Neural cell (in vitro differentiated cells): ENCODE measurements around the gene PAOX. TPM values are rescaled to one million over a fixed set of nuclear protein-coding genes. Genes with fewer than 3 reads are reported as not detected.
"Not testable (repeated sequence)": the region's sequence is repeated elsewhere in the genome, so short reads cannot be mapped to it uniquely, and the experiment has no call there.

Source experiments
- H2AFZ ChIP-seq: fragments of 200-600, 300-800 bp; sonication (generic), shearing (Covaris generic); 2 replicates; pipeline ENCODE4 v1.6.0; 2014; ENCODE audit warnings: low read depth, mild to moderate bottlenecking, antibody characterized with exemption, low read length, moderate library complexity
- H3F3A ChIP-seq: fragments of 200-600 bp; shearing (Covaris generic); 2 replicates; pipeline ENCODE4 v1.6.1; 2016; ENCODE audit warnings: mild to moderate bottlenecking, moderate library complexity, mixed read lengths, antibody characterized with exemption, low read length; ENCODE audit not compliant: insufficient read depth, poor library complexity, severe bottlenecking
- H3K27ac ChIP-seq: fragments of 200-600, 300-800 bp; sonication (generic), shearing (Covaris generic); 2 replicates; pipeline ENCODE4 v1.5.1; 2014; ENCODE audit warnings: mild to moderate bottlenecking, low read length, moderate library complexity
- H3K27me3 ChIP-seq: fragments of 300-800, 200-600 bp; sonication (generic), shearing (Covaris generic); 2 replicates; pipeline ENCODE4 v1.6.0; 2014; ENCODE audit warnings: mild to moderate bottlenecking, low read depth, low read length, moderate library complexity; ENCODE audit not compliant: insufficient read depth
- H3K36me3 ChIP-seq: fragments of 300-800, 200-600 bp; sonication (generic), shearing (Covaris generic); 2 replicates; pipeline ENCODE4 v1.5.1; 2014; ENCODE audit warnings: mild to moderate bottlenecking, antibody characterized with exemption, low read length, moderate library complexity; ENCODE audit not compliant: insufficient read depth
- H3K4me2 ChIP-seq: fragments of 300-800, 200-600 bp; sonication (generic), shearing (Covaris generic); 2 replicates; pipeline ENCODE4 v1.6.0; 2014; ENCODE audit warnings: mild to moderate bottlenecking, low read length
- H3K4me3 ChIP-seq: fragments of 300-800, 200-600 bp; sonication (generic), shearing (Covaris generic); 2 replicates; pipeline ENCODE4 v1.5.1; 2014; ENCODE audit warnings: mild to moderate bottlenecking, low read length, moderate library complexity
- H3K79me2 ChIP-seq: fragments of 200-600 bp; shearing (Covaris generic); replicated peaks from 2 replicates; pipeline ENCODE4 v1.6.0; 2014; ENCODE audit warnings: mild to moderate bottlenecking, low read length, moderate library complexity; ENCODE audit not compliant: insufficient read depth
- H3K9ac ChIP-seq: fragments of 300-800, 200-600 bp; sonication (generic), shearing (Covaris generic); 2 replicates; pipeline ENCODE4 v1.6.1; 2016; ENCODE audit warnings: mild to moderate bottlenecking, low read length, mixed read lengths
- H3K9me2 ChIP-seq: fragments of 200-600 bp; shearing (Covaris generic); 2 replicates; pipeline ENCODE4 v1.6.1; 2016; ENCODE audit warnings: mild to moderate bottlenecking, low read length, mixed read lengths; ENCODE audit not compliant: insufficient read depth
- H3K9me3 ChIP-seq: fragments of 200-600, 300-800 bp; sonication (generic), shearing (Covaris generic); 2 replicates; pipeline ENCODE4 v1.6.1; 2016; ENCODE audit warnings: mild to moderate bottlenecking, mixed run types, low read length, moderate library complexity, mixed read lengths
- H4K20me1 ChIP-seq: fragments of 200-600 bp; shearing (Covaris generic); 2 replicates; pipeline ENCODE4 v1.6.1; 2016; ENCODE audit warnings: mild to moderate bottlenecking, mixed run types; ENCODE audit not compliant: insufficient read depth
- EP300 ChIP-seq: fragments of 450-650 bp; conservative IDR thresholded peaks from 2 replicates; pipeline ENCODE4 v1.6.1; 2014; ENCODE audit warnings: antibody characterized with exemption, mild to moderate bottlenecking, moderate library complexity; ENCODE audit not compliant: poor library complexity, severe bottlenecking
- EZH2 ChIP-seq: fragments of 200-600, 300-800 bp; shearing (Covaris generic), sonication (generic); IDR thresholded peaks from 2 replicates; pipeline ENCODE4 v1.6.1; 2014; ENCODE audit warnings: antibody characterized with exemption, low read length, borderline replicate concordance, mild to moderate bottlenecking; ENCODE audit not compliant: insufficient read depth, poor library complexity, severe bottlenecking
- MXI1 ChIP-seq: fragments of 450-650 bp; conservative IDR thresholded peaks from 2 replicates; pipeline ENCODE4 v1.6.1; 2014; ENCODE audit warnings: antibody characterized with exemption, mild to moderate bottlenecking; ENCODE audit not compliant: poor library complexity, severe bottlenecking
- POLR2AphosphoS5 ChIP-seq: IDR thresholded peaks from 2 replicates; pipeline ENCODE4 v1.6.1; 2012
- RAD21 ChIP-seq: fragments of 450-650 bp; conservative IDR thresholded peaks from 2 replicates; pipeline ENCODE4 v1.6.1; 2014; ENCODE audit warnings: antibody characterized with exemption, mild to moderate bottlenecking, moderate library complexity
- SMC3 ChIP-seq: fragments of 450-650 bp; conservative IDR thresholded peaks from 2 replicates; pipeline ENCODE4 v1.6.1; 2014; ENCODE audit warnings: antibody characterized with exemption, mild to moderate bottlenecking, moderate library complexity; ENCODE audit not compliant: poor library complexity
- TAF1 ChIP-seq: IDR thresholded peaks from 2 replicates; pipeline ENCODE4 v1.6.1; 2012; ENCODE audit warnings: low read depth
- polyA plus RNA-seq: library from polyadenylated mRNA; depleted of rRNA; stranded (reverse); fragments of >200 nt; gene quantifications from 2 replicates; pipeline ENCODE4 v1.2.3, GENCODE V29; 2014
- TF ChIP-seq, protein P1 (sequence below): fragments of 450-650 bp; IDR thresholded peaks from 2 replicates; pipeline ENCODE4 v1.5.1; 2014; ENCODE audit warnings: antibody characterized with exemption, mild to moderate bottlenecking, moderate library complexity; ENCODE audit not compliant: poor library complexity, severe bottlenecking
- TF ChIP-seq, protein P2 (sequence below): IDR thresholded peaks from 2 replicates; pipeline ENCODE4 v1.6.1; 2012; ENCODE audit warnings: borderline replicate concordance

Gene PAOX
- polyA plus RNA-seq, 1 donor from 2014 or later = 3.0 TPM

DNA sequence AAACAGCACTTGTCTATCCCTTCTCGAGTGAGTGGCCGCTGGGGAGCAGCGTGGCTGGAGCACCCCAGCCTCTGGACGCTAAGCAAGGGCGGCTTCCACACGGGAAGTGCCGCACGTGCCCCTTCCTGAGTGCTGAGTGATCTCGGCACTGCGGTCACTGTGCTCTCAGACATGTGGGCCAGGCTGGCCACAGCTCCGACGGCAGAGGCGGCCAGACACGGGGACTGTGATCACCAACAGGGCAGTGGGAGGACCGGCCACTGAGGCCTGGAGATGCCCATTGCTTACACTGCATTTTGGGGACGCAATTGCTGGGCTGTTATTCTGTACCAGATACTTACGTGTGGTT is 13.0 kb upstream of the PAOX start:
- H3K27ac ChIP-seq = no peak overlapping the region
- no peaks in the 10 kb centered on the region for H3F3A ChIP-seq
- TF ChIP-seq, protein P1, sequence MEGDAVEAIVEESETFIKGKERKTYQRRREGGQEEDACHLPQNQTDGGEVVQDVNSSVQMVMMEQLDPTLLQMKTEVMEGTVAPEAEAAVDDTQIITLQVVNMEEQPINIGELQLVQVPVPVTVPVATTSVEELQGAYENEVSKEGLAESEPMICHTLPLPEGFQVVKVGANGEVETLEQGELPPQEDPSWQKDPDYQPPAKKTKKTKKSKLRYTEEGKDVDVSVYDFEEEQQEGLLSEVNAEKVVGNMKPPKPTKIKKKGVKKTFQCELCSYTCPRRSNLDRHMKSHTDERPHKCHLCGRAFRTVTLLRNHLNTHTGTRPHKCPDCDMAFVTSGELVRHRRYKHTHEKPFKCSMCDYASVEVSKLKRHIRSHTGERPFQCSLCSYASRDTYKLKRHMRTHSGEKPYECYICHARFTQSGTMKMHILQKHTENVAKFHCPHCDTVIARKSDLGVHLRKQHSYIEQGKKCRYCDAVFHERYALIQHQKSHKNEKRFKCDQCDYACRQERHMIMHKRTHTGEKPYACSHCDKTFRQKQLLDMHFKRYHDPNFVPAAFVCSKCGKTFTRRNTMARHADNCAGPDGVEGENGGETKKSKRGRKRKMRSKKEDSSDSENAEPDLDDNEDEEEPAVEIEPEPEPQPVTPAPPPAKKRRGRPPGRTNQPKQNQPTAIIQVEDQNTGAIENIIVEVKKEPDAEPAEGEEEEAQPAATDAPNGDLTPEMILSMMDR = no peak
- TF ChIP-seq TAF1 (no peak), RAD21 (no peak), MXI1 (no peak)
- no peak overlapping the region for H3K9ac ChIP-seq
- H3K79me2 ChIP-seq = no peaks in the 10 kb centered on the region
- no peaks in the 10 kb centered on the region for H4K20me1 ChIP-seq
- H3K36me3 ChIP-seq = no peaks in the 10 kb centered on the region
- no peak overlapping the region for H2AFZ ChIP-seq
- no peaks in the 10 kb centered on the region for H3K9me2 ChIP-seq
- H3K4me2 ChIP-seq = no peak overlapping the region
- H3K4me3 ChIP-seq = no peak overlapping the region
- peaks cover 1% of the 10 kb centered on the region for H3K9me3 ChIP-seq
- H3K27me3 ChIP-seq = no peaks in the 10 kb centered on the region

DNA sequence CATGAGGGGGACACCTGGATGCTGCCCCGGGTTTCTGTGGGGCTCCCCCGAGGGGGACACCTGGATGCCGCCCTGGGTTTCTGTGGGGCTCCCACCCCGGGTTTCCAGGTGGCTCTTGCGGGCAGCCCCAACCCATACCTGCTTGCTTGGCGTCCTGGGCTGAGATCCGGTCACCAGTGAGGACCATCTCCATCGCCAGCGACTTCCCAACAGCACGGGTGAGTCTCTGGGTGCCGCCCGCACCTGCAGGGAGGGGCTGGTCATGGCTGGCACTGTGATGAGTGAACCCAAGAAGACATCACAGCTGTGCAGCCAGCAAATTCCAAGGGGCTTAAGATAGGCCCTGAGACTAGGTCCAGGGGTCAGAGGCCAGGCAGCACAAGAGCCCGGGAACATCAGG is 12.3 kb upstream of the PAOX start:
- no peaks in the 10 kb centered on the region for H3F3A ChIP-seq
- no peak overlapping the region for H3K9ac ChIP-seq
- H3K36me3 ChIP-seq = no peaks in the 10 kb centered on the region
- H2AFZ ChIP-seq = no peak overlapping the region
- H3K9me3 ChIP-seq = no peaks in the 10 kb centered on the region
- no peaks in the 10 kb centered on the region for H3K79me2 ChIP-seq
- H4K20me1 ChIP-seq = no peaks in the 10 kb centered on the region
- no peak overlapping the region for H3K4me2 ChIP-seq
- no peak overlapping the region for H3K27ac ChIP-seq
- H3K9me2 ChIP-seq = no peaks in the 10 kb centered on the region
- no peak for TF ChIP-seq POLR2AphosphoS5
- no peak for TF ChIP-seq RAD21
- TF ChIP-seq EP300 = no peak
- TF ChIP-seq MXI1 = no peak
- TF ChIP-seq, protein P2, sequence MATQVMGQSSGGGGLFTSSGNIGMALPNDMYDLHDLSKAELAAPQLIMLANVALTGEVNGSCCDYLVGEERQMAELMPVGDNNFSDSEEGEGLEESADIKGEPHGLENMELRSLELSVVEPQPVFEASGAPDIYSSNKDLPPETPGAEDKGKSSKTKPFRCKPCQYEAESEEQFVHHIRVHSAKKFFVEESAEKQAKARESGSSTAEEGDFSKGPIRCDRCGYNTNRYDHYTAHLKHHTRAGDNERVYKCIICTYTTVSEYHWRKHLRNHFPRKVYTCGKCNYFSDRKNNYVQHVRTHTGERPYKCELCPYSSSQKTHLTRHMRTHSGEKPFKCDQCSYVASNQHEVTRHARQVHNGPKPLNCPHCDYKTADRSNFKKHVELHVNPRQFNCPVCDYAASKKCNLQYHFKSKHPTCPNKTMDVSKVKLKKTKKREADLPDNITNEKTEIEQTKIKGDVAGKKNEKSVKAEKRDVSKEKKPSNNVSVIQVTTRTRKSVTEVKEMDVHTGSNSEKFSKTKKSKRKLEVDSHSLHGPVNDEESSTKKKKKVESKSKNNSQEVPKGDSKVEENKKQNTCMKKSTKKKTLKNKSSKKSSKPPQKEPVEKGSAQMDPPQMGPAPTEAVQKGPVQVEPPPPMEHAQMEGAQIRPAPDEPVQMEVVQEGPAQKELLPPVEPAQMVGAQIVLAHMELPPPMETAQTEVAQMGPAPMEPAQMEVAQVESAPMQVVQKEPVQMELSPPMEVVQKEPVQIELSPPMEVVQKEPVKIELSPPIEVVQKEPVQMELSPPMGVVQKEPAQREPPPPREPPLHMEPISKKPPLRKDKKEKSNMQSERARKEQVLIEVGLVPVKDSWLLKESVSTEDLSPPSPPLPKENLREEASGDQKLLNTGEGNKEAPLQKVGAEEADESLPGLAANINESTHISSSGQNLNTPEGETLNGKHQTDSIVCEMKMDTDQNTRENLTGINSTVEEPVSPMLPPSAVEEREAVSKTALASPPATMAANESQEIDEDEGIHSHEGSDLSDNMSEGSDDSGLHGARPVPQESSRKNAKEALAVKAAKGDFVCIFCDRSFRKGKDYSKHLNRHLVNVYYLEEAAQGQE = no peak
- no peak for TF ChIP-seq SMC3
- no peak for TF ChIP-seq TAF1
- TF ChIP-seq EZH2 = no peak
- TF ChIP-seq, protein P1 = no peak
- H3K27me3 ChIP-seq = no peaks in the 10 kb centered on the region
- H3K4me3 ChIP-seq = no peak overlapping the region

DNA sequence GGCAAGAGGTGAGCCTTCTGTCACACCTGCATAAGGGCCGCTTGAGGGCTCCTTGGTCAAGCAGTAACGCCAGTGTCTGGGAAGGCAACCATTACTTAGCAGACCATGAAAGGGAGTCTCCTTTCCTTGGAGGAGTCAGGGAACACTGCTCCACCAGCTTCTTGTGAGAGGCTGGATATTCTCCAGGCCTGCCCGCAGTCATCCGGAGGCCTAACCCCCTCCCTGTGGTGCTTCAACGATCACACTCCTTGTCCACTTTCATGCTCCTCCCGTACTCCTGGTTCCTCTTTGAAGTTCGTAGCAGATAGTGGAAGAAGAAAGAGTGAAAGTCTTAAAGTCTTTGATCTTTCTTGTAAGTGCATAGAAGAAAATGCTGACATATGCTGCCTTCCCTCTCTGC is 11.6 kb upstream of the PAOX start:
- H3K36me3 ChIP-seq, H3K79me2 ChIP-seq, H2AFZ ChIP-seq, H3K4me3 ChIP-seq, H3F3A ChIP-seq, H4K20me1 ChIP-seq, H3K9ac ChIP-seq, H3K27ac ChIP-seq, H3K9me2 ChIP-seq, H3K27me3 ChIP-seq, H3K4me2 ChIP-seq, H3K9me3 ChIP-seq: not testable (repeated sequence)
